ENCODE results near the gene ULK1.

DNA sequence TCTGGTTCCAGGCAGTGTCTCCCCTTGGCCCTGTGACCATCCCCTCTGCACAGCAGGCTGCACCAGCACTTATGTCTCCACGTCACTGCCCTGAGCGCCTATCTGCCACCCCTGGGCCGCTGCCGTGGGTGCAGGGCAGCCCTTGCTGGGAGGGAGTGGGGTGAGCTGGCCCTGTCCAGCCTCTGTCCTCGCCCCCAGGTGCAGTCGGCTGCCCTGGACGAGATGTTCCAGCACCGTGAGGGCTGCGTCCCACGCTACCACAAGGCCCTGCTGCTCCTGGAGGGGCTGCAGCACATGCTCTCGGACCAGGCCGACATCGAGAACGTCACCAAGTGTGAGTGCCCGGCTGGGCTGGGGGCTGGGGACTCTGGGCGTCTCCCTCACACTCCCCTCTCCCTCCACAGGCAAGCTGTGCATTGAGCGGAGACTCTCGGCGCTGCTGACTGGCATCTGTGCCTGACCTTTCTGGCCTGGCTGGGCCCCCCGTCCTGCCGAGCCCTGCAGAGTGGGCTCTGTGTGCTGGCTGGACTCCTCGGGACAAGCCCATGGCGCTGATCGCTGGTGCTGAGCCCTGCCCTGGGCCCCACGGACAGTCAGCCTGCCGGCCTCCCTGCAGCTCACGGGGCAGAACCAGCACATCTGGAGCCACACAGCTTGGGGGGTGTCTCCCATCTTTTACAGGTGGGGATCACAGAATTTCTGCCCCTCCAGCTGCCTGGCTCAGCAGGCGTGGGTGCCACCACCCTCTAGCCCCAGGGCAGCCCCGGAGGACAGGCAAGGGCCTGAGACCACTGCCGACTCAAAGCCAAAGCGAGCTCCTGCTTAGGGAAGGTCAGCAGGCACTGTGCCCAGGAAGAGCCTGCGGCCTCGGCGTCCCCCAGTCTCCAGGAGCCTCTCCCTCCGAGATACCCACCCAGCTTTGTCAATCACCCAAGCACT, 26.7 kb downstream of the ULK1 start:
- TF ChIP-seq POLR2AphosphoS5 (IDR thresholded peaks at IDR 0.05) (no peak), REST (IDR thresholded peaks at IDR 0.05; ENCODE audit: borderline replicate concordance) (no peak), EP300 (conservative IDR thresholded peaks at IDR 0.05; ENCODE audit: poor library complexity, severe bottlenecking) (no peak), RAD21 (conservative IDR thresholded peaks at IDR 0.05) (no peak), EZH2 (IDR thresholded peaks at IDR 0.05; ENCODE audit: borderline replicate concordance, insufficient read depth, low read length, poor library complexity, severe bottlenecking) (no peak), SMC3 (conservative IDR thresholded peaks at IDR 0.05; ENCODE audit: poor library complexity) (no peak), MXI1 (conservative IDR thresholded peaks at IDR 0.05; ENCODE audit: poor library complexity, severe bottlenecking) (no peak), TAF1 (IDR thresholded peaks at IDR 0.05; ENCODE audit: low read depth) (no peak)
- TF ChIP-seq, protein P1, sequence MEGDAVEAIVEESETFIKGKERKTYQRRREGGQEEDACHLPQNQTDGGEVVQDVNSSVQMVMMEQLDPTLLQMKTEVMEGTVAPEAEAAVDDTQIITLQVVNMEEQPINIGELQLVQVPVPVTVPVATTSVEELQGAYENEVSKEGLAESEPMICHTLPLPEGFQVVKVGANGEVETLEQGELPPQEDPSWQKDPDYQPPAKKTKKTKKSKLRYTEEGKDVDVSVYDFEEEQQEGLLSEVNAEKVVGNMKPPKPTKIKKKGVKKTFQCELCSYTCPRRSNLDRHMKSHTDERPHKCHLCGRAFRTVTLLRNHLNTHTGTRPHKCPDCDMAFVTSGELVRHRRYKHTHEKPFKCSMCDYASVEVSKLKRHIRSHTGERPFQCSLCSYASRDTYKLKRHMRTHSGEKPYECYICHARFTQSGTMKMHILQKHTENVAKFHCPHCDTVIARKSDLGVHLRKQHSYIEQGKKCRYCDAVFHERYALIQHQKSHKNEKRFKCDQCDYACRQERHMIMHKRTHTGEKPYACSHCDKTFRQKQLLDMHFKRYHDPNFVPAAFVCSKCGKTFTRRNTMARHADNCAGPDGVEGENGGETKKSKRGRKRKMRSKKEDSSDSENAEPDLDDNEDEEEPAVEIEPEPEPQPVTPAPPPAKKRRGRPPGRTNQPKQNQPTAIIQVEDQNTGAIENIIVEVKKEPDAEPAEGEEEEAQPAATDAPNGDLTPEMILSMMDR (IDR thresholded peaks at IDR 0.05; ENCODE audit: poor library complexity, severe bottlenecking) = no peak
